Prostate gland (tissue), 2 donors: ENCODE results near the gene ZMYND8. TPM values are rescaled to one million over a fixed set of nuclear protein-coding genes. Genes with fewer than 3 reads are reported as not detected.

Experiments
- DNase-seq: peaks from one replicate; pipeline ENCODE4 v3.0.0-alpha.2; 2019; ENCODE audit warnings: low spot score
- H3K27ac ChIP-seq, 2 donors: fragments of 200-600 bp; sonication (generic); 2 replicates each; pipeline ENCODE4 v1.5.1; 2017 to 2019
- H3K27me3 ChIP-seq: fragments of 200-600 bp; sonication (generic); replicated peaks from 2 replicates; pipeline ENCODE4 v1.5.1; 2019; ENCODE audit not compliant: insufficient read depth
- H3K36me3 ChIP-seq, 2 donors: fragments of 200-600 bp; sonication (generic); 1 replicate in 1 of 2; 2 replicates in 1 of 2; pipeline versions ENCODE4 v1.5.1 to v1.8.1; 2017 to 2019
- H3K4me1 ChIP-seq: fragments of 200-600 bp; sonication (generic); replicated peaks from 2 replicates; pipeline ENCODE4 v1.5.1; 2019
- H3K4me3 ChIP-seq, 2 donors: fragments of 200-600 bp; sonication (generic); 2 replicates each; pipeline ENCODE4 v1.5.1; 2017 to 2019
- H3K9me3 ChIP-seq: fragments of 200-600 bp; sonication (generic); 2 replicates; pipeline ENCODE4 v1.5.1; 2017
- CTCF ChIP-seq, 4 experiments: fragments of 200-600 bp in 2 of 4; fragments of 450-650 bp in 2 of 4; sonication (generic) in 2 of 4; IDR thresholded peaks; 1 replicate in 3 of 4; 2 replicates in 1 of 4; pipeline ENCODE4 v1.5.1; 2016 to 2019; ENCODE audit warnings: antibody characterized with exemption in 4 of 4, mild to moderate bottlenecking in 2 of 4, moderate library complexity in 2 of 4
- POLR2A ChIP-seq: fragments of 450-650 bp; IDR thresholded peaks from one replicate; pipeline ENCODE4 v1.6.1; 2016; ENCODE audit warnings: antibody characterized with exemption, mild to moderate bottlenecking
- POLR2AphosphoS5 ChIP-seq: sonication (generic); formaldehyde crosslinking; IDR thresholded peaks from one replicate; pipeline ENCODE4 v1.6.1; 2017; ENCODE audit warnings: antibody characterized with exemption
- WGBS: methylation state at CpG from one replicate; pipeline ENCODE4 v1.1.5; 2018; 5-methylcytosine and 5-hydroxymethylcytosine counted together
- intact Hi-C: fragments of 100-400 bp; cut with DNase I; formaldehyde crosslinking; loops from one replicate; pipeline ENCODE4 v1.14.2; 2022
- total RNA-seq, 2 donors: library from RNA; depleted of rRNA; stranded (reverse); fragments of >200 nt; gene quantifications; one replicate each; pipeline ENCODE4 v1.1.0, GENCODE V29; 2016

The ZMYND8 gene
- total RNA-seq, 2 donors from 2014 or later = 19.9 to 70.9 TPM

- Histone ChIP-seq H3K36me3 (no peaks in the 10 kb centered on the region), H3K27ac (peak overlapping the region; percentile 74 to 99), H3K27me3 (no peaks in the 10 kb centered on the region), H3K4me1 (peaks cover 17% of the 10 kb centered on the region), H3K4me3 (no peak overlapping the region), H3K9me3 (no peaks in the 10 kb centered on the region)
- intact Hi-C loops = no loop called here
- TF ChIP-seq POLR2A = no peak
- TF ChIP-seq POLR2AphosphoS5 = no peak
- peak in 1 of 4 experiments; percentile 5 for TF ChIP-seq CTCF (IDR thresholded peaks at IDR 0.05)
- 52% methylated on average over 4 of the region's 4 CpGs for WGBS
- no peak for DNase-seq
Observed at GRCh38 chr20:47347661-47348435, 8.7 kb downstream of the ZMYND8 start.

GRCh38 chr20:47346172-47346571 is 10.3 kb downstream of the ZMYND8 start:
- TF ChIP-seq CTCF (IDR thresholded peaks at IDR 0.05) (no peak), POLR2A (no peak), POLR2AphosphoS5 (no peak)
- WGBS = 91% methylated on average over 3 of the region's 3 CpGs
- Histone ChIP-seq H3K27me3 (no peaks in the 10 kb centered on the region), H3K4me1 (peaks cover 14% of the 10 kb centered on the region), H3K4me3 (no peak overlapping the region), H3K9me3 (no peaks in the 10 kb centered on the region), H3K36me3 (no peaks in the 10 kb centered on the region), H3K27ac (peak overlapping the region in 1 of 2 donors; percentile 37)
- no peak for DNase-seq
- intact Hi-C loops = no loop called here

GRCh38 chr20:47345214-47345613 is 11.3 kb downstream of the ZMYND8 start:
- no peaks in the 10 kb centered on the region for H3K36me3 ChIP-seq
- peaks cover 16% of the 10 kb centered on the region for H3K4me1 ChIP-seq
- TF ChIP-seq POLR2AphosphoS5 (no peak), POLR2A (no peak), CTCF (IDR thresholded peaks at IDR 0.05) (no peak)
- no peaks in the 10 kb centered on the region for H3K27me3 ChIP-seq
- no peak for DNase-seq
- WGBS = 96% methylated on average over 7 of the region's 7 CpGs
- no peak overlapping the region for H3K4me3 ChIP-seq
- no peak overlapping the region for H3K27ac ChIP-seq
- H3K9me3 ChIP-seq = no peaks in the 10 kb centered on the region
- intact Hi-C loops = no loop called here

- intact Hi-C loops = no loop called here
- 31% methylated on average over 4 of the region's 4 CpGs for WGBS
Observed at GRCh38 chr20:47343007-47343472, 13.5 kb downstream of the ZMYND8 start.

More at GRCh38 chr20:47343007-47343472, 13.5 kb downstream of the ZMYND8 start:
- peak overlapping the region; percentile 60 to 61 for H3K27ac ChIP-seq
- no peak overlapping the region for H3K4me3 ChIP-seq
- no peak for DNase-seq
- no peaks in the 10 kb centered on the region for H3K27me3 ChIP-seq
- TF ChIP-seq CTCF (IDR thresholded peaks at IDR 0.05) (no peak), POLR2A (no peak), POLR2AphosphoS5 (peak; percentile 53)
- H3K36me3 ChIP-seq = no peaks in the 10 kb centered on the region
- peaks cover 11% of the 10 kb centered on the region for H3K4me1 ChIP-seq
- H3K9me3 ChIP-seq = no peaks in the 10 kb centered on the region
